ENCODE data around the gene RRP1B.
"Not testable (repeated sequence)": the region's sequence is repeated elsewhere in the genome, so short reads cannot be mapped to it uniquely, and the experiment has no call there.

The RRP1B gene

GRCh38 chr21:43696214-43696613 is 36.9 kb downstream of the RRP1B start:
- TF ChIP-seq Cebpa-rat (IDR thresholded peaks at IDR 0.05) = no peak
- Histone ChIP-seq H3K36me3 (peaks cover 55% of the 10 kb centered on the region), H3K4me2 (no peak overlapping the region)

GRCh38 chr21:43697758-43698643 is 38.6 kb downstream of the RRP1B start:
- H3K27ac ChIP-seq = no peak overlapping the region
- TF ChIP-seq Cebpa-rat (IDR thresholded peaks at IDR 0.05) = no peak

More at GRCh38 chr21:43696214-43696613, 36.9 kb downstream of the RRP1B start:
- H3K27me3 ChIP-seq = no peaks in the 10 kb centered on the region
- H3K9ac ChIP-seq = no peak overlapping the region
- H4K20me1 ChIP-seq = peaks cover 9% of the 10 kb centered on the region
- no peak overlapping the region for H3K4me3 ChIP-seq
- peaks cover 10% of the 10 kb centered on the region; the same call in 1 of the 2 replicates for H3K4me1 ChIP-seq
- H3K27ac ChIP-seq = no peak overlapping the region
- H3K9me3 ChIP-seq = no peaks in the 10 kb centered on the region

GRCh38 chr21:43699492-43699777 is 40.1 kb downstream of the RRP1B start:
- Histone ChIP-seq H3K4me1 (peaks cover 31% of the 10 kb centered on the region), H3K27me3 (peaks cover 17% of the 10 kb centered on the region), H3K36me3 (peaks cover 23% of the 10 kb centered on the region)
- not testable (repeated sequence) for H3K4me3 ChIP-seq, H3K9ac ChIP-seq, H4K20me1 ChIP-seq, H3K27ac ChIP-seq, H3K4me2 ChIP-seq, H3K9me3 ChIP-seq

More at GRCh38 chr21:43697758-43698643, 38.6 kb downstream of the RRP1B start:
- peaks cover 9% of the 10 kb centered on the region for H4K20me1 ChIP-seq
- no peak overlapping the region for H3K4me3 ChIP-seq
- peaks cover 13% of the 10 kb centered on the region for H3K27me3 ChIP-seq
- no peak overlapping the region for H3K4me2 ChIP-seq
- H3K36me3 ChIP-seq = peaks cover 37% of the 10 kb centered on the region
- no peaks in the 10 kb centered on the region for H3K9me3 ChIP-seq
- peaks cover 23% of the 10 kb centered on the region for H3K4me1 ChIP-seq
- no peak overlapping the region for H3K9ac ChIP-seq

- H3K4me2 ChIP-seq = no peak overlapping the region
- no peaks in the 10 kb centered on the region for H3K9me3 ChIP-seq
- H3K36me3 ChIP-seq = peaks cover 17% of the 10 kb centered on the region
- no peak overlapping the region for H3K4me3 ChIP-seq
- peaks cover 31% of the 10 kb centered on the region for H3K4me1 ChIP-seq
- H3K27ac ChIP-seq = no peak overlapping the region
- peaks cover 5% of the 10 kb centered on the region; the same call in 1 of the 2 replicates for H4K20me1 ChIP-seq
- no peak for TF ChIP-seq Cebpa-rat (IDR thresholded peaks at IDR 0.05)
- H3K9ac ChIP-seq = no peak overlapping the region
- peaks cover 17% of the 10 kb centered on the region for H3K27me3 ChIP-seq
Observed at GRCh38 chr21:43699933-43700599, 40.7 kb downstream of the RRP1B start.

GRCh38 chr21:43701936-43702784 is 42.8 kb downstream of the RRP1B start:
- peak overlapping the region; percentile 74 for H3K4me2 ChIP-seq
- H3K36me3 ChIP-seq = no peaks in the 10 kb centered on the region; the same call in 1 of the 2 replicates

GRCh38 chr21:43702785-43703034 is 43.4 kb downstream of the RRP1B start:
- H3K36me3 ChIP-seq = no peaks in the 10 kb centered on the region
- peaks cover 31% of the 10 kb centered on the region for H3K4me1 ChIP-seq
- peak overlapping the region; percentile 74 for H3K4me2 ChIP-seq
- peak overlapping the region; percentile 13; the same call in 1 of the 2 replicates for H3K4me3 ChIP-seq
- H3K27ac ChIP-seq = no peak overlapping the region
- no peak overlapping the region for H3K9ac ChIP-seq
- no peaks in the 10 kb centered on the region for H4K20me1 ChIP-seq
- no peak for TF ChIP-seq Cebpa-rat (IDR thresholded peaks at IDR 0.05)
- peaks cover 17% of the 10 kb centered on the region for H3K27me3 ChIP-seq
- no peaks in the 10 kb centered on the region for H3K9me3 ChIP-seq

More at GRCh38 chr21:43701936-43702784, 42.8 kb downstream of the RRP1B start:
- Histone ChIP-seq H3K9me3 (no peaks in the 10 kb centered on the region), H3K9ac (no peak overlapping the region), H3K27ac (no peak overlapping the region), H3K4me3 (peak overlapping the region; percentile 13; the same call in 1 of the 2 replicates), H3K4me1 (peaks cover 31% of the 10 kb centered on the region), H3K27me3 (peaks cover 17% of the 10 kb centered on the region), H4K20me1 (no peaks in the 10 kb centered on the region)
- TF ChIP-seq Cebpa-rat (IDR thresholded peaks at IDR 0.05) = no peak

- Histone ChIP-seq H3K9ac (no peak overlapping the region), H3K27me3 (peaks cover 17% of the 10 kb centered on the region), H3K4me2 (peak overlapping the region; percentile 74), H3K27ac (no peak overlapping the region), H4K20me1 (no peaks in the 10 kb centered on the region), H3K36me3 (no peaks in the 10 kb centered on the region), H3K9me3 (no peaks in the 10 kb centered on the region), H3K4me3 (peak overlapping the region; percentile 13; the same call in 1 of the 2 replicates), H3K4me1 (peaks cover 31% of the 10 kb centered on the region)
- TF ChIP-seq Cebpa-rat (IDR thresholded peaks at IDR 0.05) = no peak
Observed at GRCh38 chr21:43703035-43703880, 43.9 kb downstream of the RRP1B start.

- H3K9me3 ChIP-seq = no peaks in the 10 kb centered on the region
- peaks cover 13% of the 10 kb centered on the region for H3K4me1 ChIP-seq
- H3K9ac ChIP-seq = no peak overlapping the region
- peaks cover 9% of the 10 kb centered on the region for H3K27me3 ChIP-seq
- H4K20me1 ChIP-seq = no peaks in the 10 kb centered on the region
- no peaks in the 10 kb centered on the region for H3K36me3 ChIP-seq
- H3K27ac ChIP-seq = no peak overlapping the region
- TF ChIP-seq Cebpa-rat (IDR thresholded peaks at IDR 0.05) = no peak
- no peak overlapping the region for H3K4me2 ChIP-seq
- no peak overlapping the region for H3K4me3 ChIP-seq
Observed at GRCh38 chr21:43707462-43707861, 48.1 kb downstream of the RRP1B start.
